Smooth muscle cell (in vitro differentiated cells): ENCODE data around the gene RBMS1. TPM values are rescaled to one million over a fixed set of nuclear protein-coding genes. Genes with fewer than 3 reads are reported as not detected.

ENCODE experiments used
- DNase-seq: peaks from one replicate; lab custom pipeline; 2025; ENCODE audit not compliant: unreplicated experiment; lab: John Stamatoyannopoulos, UW
- H2AFZ ChIP-seq: fragments of 200-600 bp; sonication (generic); 2 replicates; pipeline ENCODE4 v1.6.0; 2016; ENCODE audit warnings: antibody characterized with exemption, low read depth, mild to moderate bottlenecking
- H3F3A ChIP-seq: fragments of 200-600 bp; sonication (generic); 2 replicates; pipeline ENCODE4 v1.6.0; 2017; ENCODE audit warnings: antibody characterized with exemption, low read depth
- H3K27ac ChIP-seq: fragments of 200-600 bp; sonication (generic); 2 replicates; pipeline ENCODE4 v1.5.1; 2016; ENCODE audit warnings: low read depth, mild to moderate bottlenecking
- H3K27me3 ChIP-seq: fragments of 200-600 bp; sonication (generic); 2 replicates; pipeline ENCODE4 v1.6.1; 2016; ENCODE audit warnings: low read depth, mild to moderate bottlenecking
- H3K36me3 ChIP-seq: fragments of 200-600 bp; sonication (generic); 2 replicates; pipeline ENCODE4 v1.5.1; 2016; ENCODE audit warnings: low read depth
- H3K4me1 ChIP-seq: fragments of 200-600 bp; sonication (generic); 2 replicates; pipeline ENCODE4 v1.5.1; 2016; ENCODE audit warnings: low read depth
- H3K4me2 ChIP-seq: fragments of 200-600 bp; sonication (generic); 2 replicates; pipeline ENCODE4 v1.6.0; 2016; ENCODE audit warnings: mild to moderate bottlenecking
- H3K4me3 ChIP-seq: fragments of 200-600 bp; sonication (generic); 2 replicates; pipeline ENCODE4 v1.5.1; 2016; ENCODE audit warnings: mild to moderate bottlenecking
- H3K79me2 ChIP-seq: fragments of 200-600 bp; sonication (generic); 2 replicates; pipeline ENCODE4 v1.6.0; 2016; ENCODE audit warnings: low read depth, mild to moderate bottlenecking
- H3K9ac ChIP-seq: fragments of 200-600 bp; sonication (generic); 2 replicates; pipeline ENCODE4 v1.6.0; 2016; ENCODE audit warnings: low read depth
- H3K9me3 ChIP-seq: fragments of 200-600 bp; sonication (generic); replicated peaks from 2 replicates; pipeline ENCODE4 v1.5.1; 2016; ENCODE audit warnings: low read depth
- H4K20me1 ChIP-seq: fragments of 200-600 bp; sonication (generic); 2 replicates; pipeline ENCODE4 v1.6.0; 2016; ENCODE audit warnings: low read depth
- CTCF ChIP-seq: fragments of 200-600 bp; sonication (generic); IDR thresholded peaks from 2 replicates; pipeline ENCODE4 v1.5.1; 2017; ENCODE audit warnings: borderline replicate concordance, mild to moderate bottlenecking, antibody characterized with exemption; ENCODE audit not compliant: insufficient read depth, poor library complexity, severe bottlenecking
- WGBS: methylation state at CpG from one replicate; pipeline ENCODE4 v1.1.7; 2016; ENCODE audit warnings: low lambda C conversion rate; 5-methylcytosine and 5-hydroxymethylcytosine counted together
- polyA plus RNA-seq: library from polyadenylated mRNA; unstranded; fragments of >200 nt; fragmentation: Nextera tagmentation; extraction: Ambion mirVana; gene quantifications from 2 replicates; pipeline ENCODE4 v1.2.1, GENCODE V29; 2016
- total RNA-seq: library from RNA; depleted of rRNA; stranded (reverse); fragments of >200 nt; gene quantifications from 2 replicates; pipeline ENCODE4 v1.2.3, GENCODE V29; 2014

The RBMS1 gene
- total and polyA plus RNA-seq, 2 experiments from 2014 or later: 103 to 160 TPM

- Histone ChIP-seq H3K9me3 (no peaks in the 10 kb centered on the region), H3K27ac (peak overlapping the region; percentile 55), H3K4me3 (no peak overlapping the region), H3K79me2 (peaks cover 87% of the 10 kb centered on the region), H3K36me3 (peaks cover 9% of the 10 kb centered on the region), H3K27me3 (no peaks in the 10 kb centered on the region), H4K20me1 (peaks cover 30% of the 10 kb centered on the region), H3K4me2 (peak overlapping the region; percentile 1), H2AFZ (no peak overlapping the region), H3K9ac (no peak overlapping the region), H3K4me1 (peaks cover 11% of the 10 kb centered on the region), H3F3A (peaks cover 9% of the 10 kb centered on the region)
- TF ChIP-seq CTCF: no peak
- no peak for DNase-seq
- WGBS: 87% methylated on average over 3 of the region's 3 CpGs
Measured at GRCh38 chr2:160434254-160434948, 59.2 kb downstream of the RBMS1 start.

- H2AFZ ChIP-seq: no peak overlapping the region
- H3K4me1 ChIP-seq: peaks cover 16% of the 10 kb centered on the region
- H4K20me1 ChIP-seq: peaks cover 30% of the 10 kb centered on the region
- peak overlapping the region; percentile 55 for H3K27ac ChIP-seq
- peaks cover 9% of the 10 kb centered on the region for H3K36me3 ChIP-seq
- no peak for TF ChIP-seq CTCF
- H3F3A ChIP-seq: peaks cover 17% of the 10 kb centered on the region
- H3K79me2 ChIP-seq: peaks cover 95% of the 10 kb centered on the region
- no peak for DNase-seq
- H3K27me3 ChIP-seq: no peaks in the 10 kb centered on the region
- no peaks in the 10 kb centered on the region for H3K9me3 ChIP-seq
- H3K4me2 ChIP-seq: peak overlapping the region; percentile 1
- no peak overlapping the region for H3K9ac ChIP-seq
- H3K4me3 ChIP-seq: no peak overlapping the region
- WGBS: 68% methylated on average over 4 of the region's 4 CpGs
Measured at GRCh38 chr2:160433466-160434140, 60.0 kb downstream of the RBMS1 start.

GRCh38 chr2:160432633-160433032 lies 61.0 kb downstream of the RBMS1 start:
- H3K36me3 ChIP-seq: peaks cover 9% of the 10 kb centered on the region
- H3F3A ChIP-seq: peaks cover 19% of the 10 kb centered on the region
- H3K4me3 ChIP-seq: no peak overlapping the region
- H3K9me3 ChIP-seq: no peaks in the 10 kb centered on the region
- peaks cover 99% of the 10 kb centered on the region for H3K79me2 ChIP-seq
- peak overlapping the region; percentile 55 for H3K27ac ChIP-seq
- no peak for TF ChIP-seq CTCF
- no peak overlapping the region for H3K9ac ChIP-seq
- H3K4me2 ChIP-seq: no peak overlapping the region
- DNase-seq: no peak
- H3K4me1 ChIP-seq: peaks cover 20% of the 10 kb centered on the region
- peaks cover 27% of the 10 kb centered on the region for H4K20me1 ChIP-seq
- H2AFZ ChIP-seq: no peak overlapping the region
- no peaks in the 10 kb centered on the region for H3K27me3 ChIP-seq
- 87% methylated on average over 4 of the region's 4 CpGs for WGBS
